ENCODE measurements around the gene PDE3B.
"Not testable (repeated sequence)": the region's sequence is repeated elsewhere in the genome, so short reads cannot be mapped to it uniquely, and the experiment has no call there.

The PDE3B gene

DNA sequence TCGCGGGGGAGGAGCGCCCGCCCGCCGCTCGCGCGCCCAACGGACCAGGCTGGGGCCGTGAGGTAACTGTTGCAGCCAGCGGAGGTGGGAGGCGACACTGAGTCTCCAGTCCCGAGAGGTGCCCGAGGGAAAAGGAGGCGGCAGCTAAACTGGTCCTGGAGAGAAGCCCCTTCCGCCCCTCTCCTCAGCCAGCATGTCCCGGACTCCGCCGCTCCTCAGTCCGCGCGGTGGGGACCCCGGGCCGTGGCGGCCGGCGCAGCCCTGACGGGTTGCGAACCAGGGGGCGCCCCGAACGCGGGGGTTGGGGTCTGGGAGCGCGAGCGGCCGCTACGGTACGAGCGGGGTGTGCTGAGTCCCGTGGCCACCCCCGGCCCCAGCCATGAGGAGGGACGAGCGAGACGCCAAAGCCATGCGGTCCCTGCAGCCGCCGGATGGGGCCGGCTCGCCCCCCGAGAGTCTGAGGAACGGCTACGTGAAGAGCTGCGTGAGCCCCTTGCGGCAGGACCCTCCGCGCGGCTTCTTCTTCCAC, at the start of gene PDE3B:
TSS of gene PDE3B (plus strand) at position 108 of the 529 bp plus-strand sequence. CDS start at position 380, 272 bp downstream.
- peak; percentile 60 for DNase-seq (ENCODE audit: low read depth in 2 of 2)

- DNase-seq (ENCODE audit: low read depth in 2 of 2) = not testable (repeated sequence)
Observed at GRCh38 chr11:14595261-14595660, 48.3 kb upstream of the PDE3B start.

- DNase-seq (ENCODE audit: low read depth in 2 of 2) = no peak
Observed at GRCh38 chr11:14607713-14608112, 35.9 kb upstream of the PDE3B start.

DNA sequence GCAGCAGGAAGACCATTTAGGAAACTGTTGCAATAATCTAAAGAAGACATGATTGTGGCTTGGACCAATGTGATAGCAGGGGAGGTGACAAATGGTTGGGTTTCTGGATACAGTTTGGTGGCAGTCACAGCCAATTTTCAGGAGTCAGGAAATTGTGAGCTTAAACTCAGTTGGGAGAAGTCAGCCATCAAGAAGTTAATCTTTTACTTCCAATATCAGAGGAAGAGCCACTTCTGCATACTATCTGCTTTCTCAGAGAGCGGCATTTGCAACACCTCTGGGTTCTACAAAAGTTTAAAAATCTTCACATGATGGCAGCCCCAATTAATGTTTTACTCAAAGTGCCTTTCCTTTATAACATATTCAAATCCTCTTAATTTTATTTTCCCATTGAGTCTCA, 33.7 kb upstream of the PDE3B start:
- no peak for DNase-seq (ENCODE audit: low read depth in 2 of 2)

DNA sequence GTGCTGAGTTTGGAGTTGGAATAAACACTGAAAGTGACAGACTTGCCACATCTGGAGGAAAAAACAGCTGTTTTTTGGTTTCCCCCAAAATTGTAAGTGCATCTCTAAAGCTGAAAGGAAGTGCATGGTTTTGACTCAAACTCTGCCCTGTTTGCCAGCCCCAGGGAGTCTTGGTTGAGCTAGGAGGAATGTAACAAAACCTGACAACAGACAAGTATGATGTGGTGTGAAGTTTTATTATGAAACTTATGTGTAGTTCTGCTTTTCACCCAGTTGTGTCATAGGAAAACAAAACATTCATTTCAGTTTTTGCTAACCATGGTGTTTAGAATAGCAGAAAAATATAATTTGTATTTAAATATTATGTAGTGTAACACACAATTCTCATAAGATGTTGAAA, 31.7 kb upstream of the PDE3B start:
- DNase-seq (ENCODE audit: low read depth in 2 of 2) = no peak

- DNase-seq (ENCODE audit: low read depth in 2 of 2) = no peak
Observed at GRCh38 chr11:14612694-14613093, 30.9 kb upstream of the PDE3B start.

DNA sequence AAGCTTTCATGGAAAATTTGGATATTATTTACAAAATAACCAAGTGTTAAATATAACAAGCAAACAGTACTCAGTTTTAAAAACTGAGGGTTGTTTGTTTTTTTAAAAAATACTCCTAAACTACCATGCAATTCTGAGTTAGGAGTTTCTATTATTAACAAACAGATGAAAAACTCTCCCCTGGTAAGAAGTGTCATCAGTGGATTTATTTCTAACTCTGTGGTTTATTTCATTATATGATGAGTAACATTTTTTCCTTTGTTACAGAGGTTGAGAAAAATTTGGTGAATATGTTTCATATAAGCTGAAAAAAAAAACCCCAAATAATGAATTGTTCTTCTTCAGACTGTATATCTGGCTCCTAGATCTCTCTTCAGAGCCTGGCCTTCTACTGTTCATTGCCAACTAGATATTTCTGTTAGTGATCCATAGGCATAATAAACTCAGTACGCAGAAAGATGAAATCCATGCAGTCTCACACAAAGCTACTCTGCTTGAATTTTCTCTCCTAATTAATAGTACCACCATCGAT, 29.4 kb upstream of the PDE3B start:
- DNase-seq (ENCODE audit: low read depth in 2 of 2) = no peak

- no peak for DNase-seq (ENCODE audit: low read depth in 2 of 2)
Observed at GRCh38 chr11:14617241-14618027, 26.2 kb upstream of the PDE3B start.

DNA sequence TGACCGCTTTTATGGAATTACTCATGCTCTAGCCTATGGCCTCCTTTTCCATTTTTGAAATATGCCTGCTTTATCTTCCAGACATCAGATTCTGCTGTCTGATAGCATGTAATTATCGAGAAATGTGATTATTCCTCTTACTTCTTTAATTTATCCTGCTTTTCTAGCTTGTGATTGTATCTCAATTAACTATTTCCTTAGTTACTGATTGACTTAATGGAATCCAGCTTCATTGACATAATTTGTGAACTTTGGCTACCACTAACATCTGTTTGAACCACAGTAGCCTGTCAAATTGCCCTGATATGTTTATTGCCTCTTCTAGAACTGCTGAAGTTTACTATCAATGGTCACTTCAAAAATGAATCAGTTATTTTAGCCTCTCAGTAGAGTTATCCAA, 25.5 kb upstream of the PDE3B start:
- no peak for DNase-seq (ENCODE audit: low read depth in 2 of 2)

- no peak for DNase-seq (ENCODE audit: low read depth in 2 of 2)
Observed at GRCh38 chr11:14619603-14620531, 23.7 kb upstream of the PDE3B start.

DNA sequence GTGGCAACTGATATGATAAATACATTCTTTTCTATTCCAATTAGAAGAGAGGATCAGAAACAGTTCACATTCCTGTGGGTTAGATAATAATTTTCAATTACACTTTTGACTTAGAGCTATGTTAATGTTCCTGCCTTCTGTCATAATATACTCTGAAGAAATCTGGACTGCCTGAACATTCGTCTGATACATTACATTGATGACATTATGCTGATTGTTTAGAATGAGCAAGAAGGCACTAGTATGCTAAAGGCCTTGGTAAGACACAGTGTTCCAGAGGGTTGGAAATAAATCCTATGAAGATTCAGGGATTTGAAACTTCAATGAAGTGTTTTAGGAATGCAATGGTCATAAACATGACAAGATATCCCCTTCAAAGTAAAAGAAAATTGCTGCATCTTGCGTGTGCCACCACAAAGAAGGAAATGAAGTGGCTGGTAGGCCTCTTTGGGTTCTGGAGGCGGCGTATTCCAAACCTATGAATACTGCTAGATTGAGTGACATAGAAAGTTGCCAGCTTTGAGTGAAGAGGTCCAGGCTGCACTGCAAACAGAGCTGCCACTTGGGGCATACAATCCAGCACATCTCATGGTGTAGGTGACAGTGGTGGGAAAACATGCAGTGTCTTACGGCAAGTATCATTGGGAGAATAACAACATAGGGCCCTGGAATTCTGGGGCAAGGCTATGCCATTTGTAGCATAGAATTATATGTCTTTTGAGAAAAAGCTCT, 21.2 kb upstream of the PDE3B start:
- DNase-seq (ENCODE audit: low read depth in 2 of 2) = no peak

GRCh38 chr11:14623036-14623435, 20.6 kb upstream of the PDE3B start:
- no peak for DNase-seq (ENCODE audit: low read depth in 2 of 2)

DNA sequence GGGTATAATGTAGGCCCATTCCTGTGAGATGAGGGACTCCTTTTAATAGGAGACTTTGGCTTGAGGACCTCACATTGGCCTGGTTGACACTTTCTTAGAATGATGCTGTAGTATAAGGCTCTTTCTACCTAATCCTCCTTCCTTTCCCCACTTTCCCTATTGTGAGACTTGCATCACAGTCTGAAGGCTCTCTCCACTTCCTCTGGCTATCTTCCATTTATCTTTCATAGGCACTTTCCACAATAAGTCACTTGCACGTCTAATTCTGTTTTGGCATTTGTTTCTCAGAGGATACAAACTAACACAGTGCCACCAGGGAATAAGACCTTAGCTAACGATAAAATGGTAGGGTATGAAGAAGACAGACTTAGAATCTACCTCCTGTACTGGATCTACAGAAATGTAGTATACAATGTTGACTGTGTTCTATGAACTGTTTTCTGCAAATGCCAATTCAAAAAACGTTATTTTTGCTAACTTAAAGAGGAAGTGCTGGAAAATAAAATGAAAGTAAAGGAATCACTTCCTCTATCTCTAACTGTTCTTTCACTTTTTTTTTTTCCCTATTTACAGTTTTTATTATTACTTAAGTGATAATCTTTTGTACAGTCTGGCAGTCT, 17.9 kb upstream of the PDE3B start:
- DNase-seq (ENCODE audit: low read depth in 2 of 2) = no peak

GRCh38 chr11:14626650-14627049, 17.0 kb upstream of the PDE3B start:
- no peak for DNase-seq (ENCODE audit: low read depth in 2 of 2)

- not testable (repeated sequence) for DNase-seq (ENCODE audit: low read depth in 2 of 2)
Observed at GRCh38 chr11:14633506-14634224, 9.9 kb upstream of the PDE3B start.

- DNase-seq (ENCODE audit: low read depth in 2 of 2) = no peak
Observed at GRCh38 chr11:14634813-14635212, 8.8 kb upstream of the PDE3B start.

GRCh38 chr11:14635546-14635945, 8.1 kb upstream of the PDE3B start:
- DNase-seq (ENCODE audit: low read depth in 2 of 2) = no peak

DNA sequence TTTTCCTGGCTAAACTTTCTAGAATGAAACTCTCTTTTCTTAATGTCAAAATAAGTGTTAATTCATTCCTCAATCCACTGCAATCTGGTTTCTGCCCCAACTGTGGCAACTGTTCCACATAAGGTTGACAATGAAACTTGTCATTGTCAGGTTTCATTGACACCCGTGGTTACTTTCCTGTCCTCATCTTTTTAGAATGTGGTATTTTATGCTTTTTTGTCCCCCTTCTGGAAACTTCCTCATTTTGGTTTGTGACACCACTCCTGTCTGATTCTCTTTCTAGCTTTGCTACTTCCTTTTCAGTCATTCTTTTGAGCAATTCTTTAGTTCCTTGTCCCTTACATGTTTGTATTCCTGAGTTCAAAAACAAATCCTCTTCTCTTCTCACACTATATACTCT, 7.5 kb upstream of the PDE3B start:
- no peak for DNase-seq (ENCODE audit: low read depth in 2 of 2)

DNA sequence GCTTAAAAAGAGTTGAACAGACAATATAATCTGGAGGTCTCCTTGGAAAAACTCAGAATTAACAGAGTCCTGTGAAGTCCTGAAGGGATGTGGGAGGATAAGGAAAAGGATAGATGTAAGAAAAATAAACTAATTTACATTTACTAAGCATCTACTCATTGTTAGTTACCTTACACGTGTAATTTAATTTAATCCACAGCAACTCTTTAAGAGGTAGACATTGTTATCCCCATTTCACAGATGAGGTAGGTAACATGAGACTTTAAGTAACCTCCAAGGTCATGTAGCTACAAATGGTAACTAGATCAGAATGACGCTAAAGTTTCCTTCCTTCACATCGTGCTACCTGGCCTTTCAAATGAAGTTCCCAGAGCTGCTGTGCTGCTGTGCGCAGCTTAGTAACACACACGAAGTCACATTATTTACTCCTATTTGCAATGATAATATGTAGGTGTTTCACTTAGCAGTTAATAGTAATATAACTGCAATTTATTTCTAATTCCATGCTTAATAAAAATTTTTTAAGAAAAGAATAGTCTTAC, 5.7 kb upstream of the PDE3B start:
- no peak for DNase-seq (ENCODE audit: low read depth in 2 of 2)

DNA sequence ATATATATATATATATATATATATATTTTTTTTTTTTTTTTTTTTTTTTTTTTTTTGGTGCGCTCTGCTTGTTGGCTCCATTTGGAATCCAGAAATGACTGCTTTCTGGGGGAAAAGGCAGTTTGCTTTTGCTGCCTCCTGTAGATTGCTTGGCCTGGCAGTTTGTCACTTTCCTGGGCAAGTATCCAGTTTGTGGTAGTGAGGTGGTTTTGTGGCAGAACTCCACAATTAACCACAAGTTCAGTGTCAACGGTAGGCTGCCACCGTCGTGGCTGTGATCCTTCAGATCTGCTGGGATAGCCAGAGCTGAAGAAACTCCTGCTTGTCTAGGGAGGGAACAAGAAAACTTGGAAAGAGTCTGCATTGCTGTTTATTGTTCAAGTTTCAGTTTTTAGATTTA, 5.0 kb upstream of the PDE3B start:
- DNase-seq (ENCODE audit: low read depth in 2 of 2) = no peak
